Karpas-422 (cell line): ENCODE results near the gene SYCP2. TPM values are rescaled to one million over a fixed set of nuclear protein-coding genes. Genes with fewer than 3 reads are reported as not detected.

ENCODE experiments used
- DNase-seq: peaks from one replicate; pipeline ENCODE4 v3.0.0-alpha.2; 2015
- H2AFZ ChIP-seq: fragments of 200-600 bp; sonication (generic); 2 replicates; pipeline ENCODE4 v1.6.1; 2014; ENCODE audit warnings: antibody characterized with exemption, low read length, mixed read lengths
- H3K27ac ChIP-seq: fragments of 200-600 bp; sonication (generic); 2 replicates; pipeline ENCODE4 v1.5.1; 2014; ENCODE audit warnings: mild to moderate bottlenecking, low read length, moderate library complexity
- H3K27me3 ChIP-seq: fragments of 200-600 bp; sonication (generic); 2 replicates; pipeline ENCODE4 v1.6.1; 2014; ENCODE audit warnings: low read length, mixed read lengths
- H3K36me3 ChIP-seq: fragments of 200-600 bp; sonication (generic); 2 replicates; pipeline ENCODE4 v1.6.1; 2014; ENCODE audit warnings: low read length, mixed read lengths; ENCODE audit not compliant: insufficient read depth
- H3K4me1 ChIP-seq: fragments of 200-600 bp; sonication (generic); 2 replicates; pipeline ENCODE4 v1.6.1; 2014; ENCODE audit warnings: mild to moderate bottlenecking, low read length, mixed read lengths
- H3K4me2 ChIP-seq: fragments of 200-600 bp; sonication (generic); 2 replicates; pipeline ENCODE4 v1.6.1; 2014; ENCODE audit warnings: low read length, low read depth, mild to moderate bottlenecking; ENCODE audit not compliant: poor library complexity, severe bottlenecking
- H3K4me3 ChIP-seq: fragments of 200-600 bp; sonication (generic); 2 replicates; pipeline ENCODE4 v1.5.1; 2014; ENCODE audit warnings: mild to moderate bottlenecking, antibody characterized with exemption, low read length, mixed read lengths
- H3K79me2 ChIP-seq: fragments of 200-600 bp; sonication (generic); 2 replicates; pipeline ENCODE4 v1.6.1; 2014; ENCODE audit warnings: mild to moderate bottlenecking, low read length, mixed read lengths
- H3K9ac ChIP-seq: fragments of 200-600 bp; sonication (generic); 2 replicates; pipeline ENCODE4 v1.6.0; 2014; ENCODE audit warnings: low read length
- H3K9me2 ChIP-seq: fragments of 200-600 bp; sonication (generic), shearing (Covaris generic); replicated peaks from 2 replicates; pipeline ENCODE4 v1.6.0; 2014; ENCODE audit warnings: mild to moderate bottlenecking, low read length, moderate library complexity; ENCODE audit not compliant: insufficient read depth
- H3K9me3 ChIP-seq: fragments of 300-700, 200-600 bp; sonication (generic); 2 replicates; pipeline ENCODE4 v1.6.1; 2014; ENCODE audit warnings: low read length, mixed read lengths
- H4K20me1 ChIP-seq: fragments of 200-600 bp; sonication (generic); 2 replicates; pipeline ENCODE4 v1.6.1; 2014; ENCODE audit warnings: mild to moderate bottlenecking, antibody characterized with exemption, low read length, low read depth; ENCODE audit not compliant: insufficient read depth
- total RNA-seq: library from RNA; depleted of rRNA; stranded (reverse); fragments of >200 nt; shearing (Covaris generic); gene quantifications from 2 replicates; pipeline ENCODE4 v1.2.3, GENCODE V29; 2014; ENCODE audit warnings: low replicate concordance; rRNA removed

SYCP2 gene
- 1.1 and 6.6 TPM in 2 replicates for total RNA-seq

DNA sequence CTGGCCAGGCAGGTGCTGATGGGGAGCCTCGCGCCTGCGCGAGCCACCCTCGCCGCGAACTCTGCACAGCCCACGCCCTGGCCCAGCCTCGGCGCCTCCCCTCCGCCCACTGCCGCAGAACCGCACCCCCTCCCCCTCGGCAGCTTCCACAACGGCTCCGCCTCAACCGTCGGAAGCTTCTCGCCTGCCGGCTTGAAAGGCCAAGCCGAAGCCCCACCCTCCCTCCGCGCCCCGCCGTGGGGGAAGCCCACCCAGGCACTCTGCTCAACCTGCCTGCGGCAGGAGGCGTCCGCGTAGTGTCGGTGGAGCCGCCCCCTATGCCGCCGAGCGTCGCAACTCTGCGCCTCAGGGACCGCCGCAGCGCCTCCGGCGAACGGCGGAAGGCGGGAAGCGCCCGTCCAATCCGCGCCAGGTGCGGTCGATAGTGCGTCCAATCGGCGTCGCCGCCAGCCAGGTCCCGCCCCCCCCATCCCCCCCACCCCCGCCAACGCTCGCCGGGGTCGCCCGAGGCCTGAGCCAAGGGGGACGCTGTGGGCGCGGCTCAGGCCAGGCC lies at the start of gene SYCP2:
SYCP2 (minus strand) TSS at position 342 of the 553 bp plus-strand sequence. CDS start 11,224 bp downstream, outside the sequence.
- H3K4me3 ChIP-seq = no peak within 1 kb of the TSS
- no peak for DNase-seq
- no peak within 1 kb of the TSS for H3K9ac ChIP-seq
- 0 out of 2 replicates have a peak, but pooled peaks cover 2% of the 10 kb centered on the region for H3K27me3 ChIP-seq
- peaks cover 12% of the 10 kb centered on the region for H3K79me2 ChIP-seq
- H4K20me1 ChIP-seq = no peaks in the 10 kb centered on the region
- no peak within 1 kb of the TSS for H3K27ac ChIP-seq
- H3K9me2 ChIP-seq = no peaks in the 10 kb centered on the region
- H3K36me3 ChIP-seq = no peaks in the 10 kb centered on the region
- H2AFZ ChIP-seq = no peak within 1 kb of the TSS
- H3K4me1 ChIP-seq = peaks cover 12% of the 10 kb centered on the region
- H3K4me2 ChIP-seq = no peak within 1 kb of the TSS
- H3K9me3 ChIP-seq = no peaks in the 10 kb centered on the region

- no peak overlapping the region for H3K27ac ChIP-seq
- no peak overlapping the region for H3K4me2 ChIP-seq
- no peak overlapping the region for H3K4me3 ChIP-seq
- no peak for DNase-seq
- no peak overlapping the region for H3K9ac ChIP-seq
- H3K36me3 ChIP-seq = no peaks in the 10 kb centered on the region
- no peaks in the 10 kb centered on the region for H3K9me2 ChIP-seq
- H3K9me3 ChIP-seq = no peaks in the 10 kb centered on the region
- H3K4me1 ChIP-seq = no peaks in the 10 kb centered on the region
- H3K27me3 ChIP-seq = no peaks in the 10 kb centered on the region
- no peaks in the 10 kb centered on the region for H3K79me2 ChIP-seq
- no peak overlapping the region for H2AFZ ChIP-seq
- no peaks in the 10 kb centered on the region for H4K20me1 ChIP-seq
Measured at GRCh38 chr20:59983076-59983475, 49.6 kb upstream of the SYCP2 start.

GRCh38 chr20:59977086-59977485 lies 43.6 kb upstream of the SYCP2 start:
- H3K36me3 ChIP-seq = no peaks in the 10 kb centered on the region
- H3K4me3 ChIP-seq = no peak overlapping the region
- H3K9me3 ChIP-seq = no peaks in the 10 kb centered on the region
- no peak for DNase-seq
- H3K27ac ChIP-seq = no peak overlapping the region
- H3K79me2 ChIP-seq = no peaks in the 10 kb centered on the region
- no peaks in the 10 kb centered on the region for H3K9me2 ChIP-seq
- no peak overlapping the region for H3K4me2 ChIP-seq
- H4K20me1 ChIP-seq = no peaks in the 10 kb centered on the region
- H3K27me3 ChIP-seq = no peaks in the 10 kb centered on the region
- H3K4me1 ChIP-seq = no peaks in the 10 kb centered on the region
- H3K9ac ChIP-seq = no peak overlapping the region
- H2AFZ ChIP-seq = no peak overlapping the region

DNA sequence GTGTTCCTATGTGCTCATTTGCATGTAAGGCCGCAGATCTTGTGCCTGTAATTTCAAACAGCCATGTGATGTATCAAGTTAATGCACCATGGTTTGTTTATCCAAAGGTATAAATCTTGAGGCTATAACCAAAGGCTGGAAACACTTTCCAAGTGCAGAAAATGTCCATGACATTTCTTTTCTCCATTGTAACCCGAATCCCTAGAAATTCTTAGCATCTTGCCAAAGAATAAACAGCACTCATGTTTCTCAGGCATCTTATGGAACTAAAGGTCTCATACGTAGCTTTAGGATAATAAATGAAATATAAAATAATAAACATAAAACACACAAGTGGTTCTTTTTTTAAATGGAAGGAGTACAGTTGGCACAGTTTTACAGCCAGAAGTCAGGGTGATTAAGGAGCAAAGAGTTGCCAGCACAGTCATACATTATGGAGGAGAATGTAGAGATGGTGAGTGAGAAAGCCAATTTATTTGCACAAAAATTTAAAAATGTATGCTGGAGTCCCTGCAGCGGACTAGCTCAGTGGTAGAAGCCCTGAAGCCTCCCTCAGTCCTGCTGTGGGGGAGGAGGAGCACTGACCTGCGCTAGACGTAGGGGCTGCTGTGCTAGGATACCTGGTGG lies 42.8 kb upstream of the SYCP2 start:
- Histone ChIP-seq H4K20me1 (no peaks in the 10 kb centered on the region), H3K79me2 (no peaks in the 10 kb centered on the region), H3K36me3 (no peaks in the 10 kb centered on the region), H3K4me3 (no peak overlapping the region), H3K27me3 (no peaks in the 10 kb centered on the region), H3K9me2 (no peaks in the 10 kb centered on the region), H3K27ac (no peak overlapping the region), H3K4me2 (no peak overlapping the region), H2AFZ (no peak overlapping the region), H3K9ac (no peak overlapping the region), H3K4me1 (no peaks in the 10 kb centered on the region), H3K9me3 (no peaks in the 10 kb centered on the region)
- DNase-seq = no peak

GRCh38 chr20:59972037-59972801 lies 38.8 kb upstream of the SYCP2 start:
- no peak overlapping the region for H3K4me3 ChIP-seq
- no peaks in the 10 kb centered on the region for H3K9me3 ChIP-seq
- no peaks in the 10 kb centered on the region for H3K9me2 ChIP-seq
- H3K4me1 ChIP-seq = no peaks in the 10 kb centered on the region
- no peak overlapping the region for H3K4me2 ChIP-seq
- no peaks in the 10 kb centered on the region for H4K20me1 ChIP-seq
- H3K27me3 ChIP-seq = no peaks in the 10 kb centered on the region
- no peak overlapping the region for H2AFZ ChIP-seq
- no peaks in the 10 kb centered on the region for H3K36me3 ChIP-seq
- no peak overlapping the region for H3K9ac ChIP-seq
- no peak for DNase-seq
- H3K27ac ChIP-seq = no peak overlapping the region
- H3K79me2 ChIP-seq = no peaks in the 10 kb centered on the region

DNA sequence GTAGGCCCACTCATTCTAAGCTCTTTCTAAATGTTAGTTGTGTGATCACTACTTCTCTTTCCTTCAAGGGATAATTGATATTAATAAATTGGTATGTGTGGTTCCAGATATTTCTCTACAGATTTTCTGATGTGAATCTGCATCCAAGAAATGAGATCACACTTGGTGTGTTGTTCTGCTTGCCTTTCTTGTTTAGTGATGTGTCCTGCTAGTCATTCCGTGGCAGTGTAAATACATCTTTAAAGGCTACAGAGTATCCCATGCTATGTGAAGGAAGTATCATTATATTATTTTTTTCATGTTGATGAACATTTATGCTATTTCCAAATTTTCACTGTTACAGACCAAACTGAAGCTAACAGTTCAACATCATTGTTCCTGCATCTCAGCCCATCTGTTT lies 38.0 kb upstream of the SYCP2 start:
- Histone ChIP-seq H3K9me2 (no peaks in the 10 kb centered on the region), H3K4me1 (no peaks in the 10 kb centered on the region), H4K20me1 (no peaks in the 10 kb centered on the region), H3K36me3 (no peaks in the 10 kb centered on the region), H3K9me3 (no peaks in the 10 kb centered on the region), H3K4me3 (no peak overlapping the region), H3K27me3 (no peaks in the 10 kb centered on the region), H3K4me2 (no peak overlapping the region), H3K79me2 (no peaks in the 10 kb centered on the region), H3K27ac (no peak overlapping the region), H3K9ac (no peak overlapping the region), H2AFZ (no peak overlapping the region)
- no peak for DNase-seq

DNA sequence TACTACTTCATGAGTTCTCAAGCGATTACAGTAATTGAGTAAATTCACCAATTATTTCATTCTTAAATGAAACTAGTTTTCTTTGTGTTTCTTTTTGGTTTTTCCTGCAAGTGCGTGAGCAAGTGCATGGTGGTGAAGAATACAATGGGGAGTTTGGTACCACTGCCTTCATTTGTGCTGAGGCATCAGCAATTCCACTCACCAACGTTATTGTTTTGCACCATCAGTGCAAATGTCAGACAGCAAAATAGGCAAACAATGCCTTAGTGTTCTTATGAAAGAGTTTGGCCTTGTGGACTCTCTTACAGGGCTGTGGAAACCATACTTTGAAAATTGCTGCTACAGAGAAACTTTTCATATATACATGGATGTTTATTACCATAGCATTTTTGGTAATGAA lies 33.0 kb upstream of the SYCP2 start:
- Histone ChIP-seq H4K20me1 (no peaks in the 10 kb centered on the region), H3K4me2 (no peak overlapping the region), H3K79me2 (no peaks in the 10 kb centered on the region)

DNA sequence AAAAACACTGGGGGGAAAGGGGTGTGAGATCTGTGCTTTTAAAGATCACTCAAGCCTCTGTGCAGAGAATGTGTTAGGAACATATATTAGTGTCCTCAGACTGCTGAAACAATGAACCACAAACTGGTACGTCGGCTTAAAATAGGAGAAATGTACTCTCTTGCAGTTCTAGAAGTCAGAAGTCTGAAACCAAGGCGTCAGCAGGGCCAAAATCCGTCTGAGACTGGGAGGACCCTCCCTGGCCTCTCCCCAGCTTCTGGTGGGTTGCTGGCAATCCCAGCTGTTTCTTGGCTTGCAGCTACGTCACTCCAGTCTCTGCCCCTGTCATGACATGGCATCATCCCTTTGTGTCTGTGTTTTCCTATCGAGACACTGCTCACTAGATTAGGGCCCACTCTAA lies 28.7 kb upstream of the SYCP2 start:
- H3K4me1 ChIP-seq = no peaks in the 10 kb centered on the region
- H3K9me2 ChIP-seq = no peaks in the 10 kb centered on the region
- H3K79me2 ChIP-seq = no peaks in the 10 kb centered on the region
- H3K27ac ChIP-seq = no peak overlapping the region
- H3K4me3 ChIP-seq = no peak overlapping the region
- H3K9me3 ChIP-seq = no peaks in the 10 kb centered on the region
- no peaks in the 10 kb centered on the region for H4K20me1 ChIP-seq
- no peaks in the 10 kb centered on the region for H3K27me3 ChIP-seq
- no peak overlapping the region for H2AFZ ChIP-seq
- DNase-seq = no peak
- H3K9ac ChIP-seq = no peak overlapping the region
- H3K4me2 ChIP-seq = no peak overlapping the region
- H3K36me3 ChIP-seq = no peaks in the 10 kb centered on the region

More for the DNA sequence above, 33.0 kb upstream of the SYCP2 start:
- DNase-seq = no peak
- Histone ChIP-seq H3K4me3 (no peak overlapping the region), H3K9me2 (no peaks in the 10 kb centered on the region), H3K4me1 (no peaks in the 10 kb centered on the region), H3K36me3 (no peaks in the 10 kb centered on the region), H2AFZ (no peak overlapping the region), H3K9ac (no peak overlapping the region), H3K9me3 (no peaks in the 10 kb centered on the region), H3K27ac (no peak overlapping the region), H3K27me3 (no peaks in the 10 kb centered on the region)
